PC-3 (cell line): ENCODE results near the gene AADAC.

Experiments used
- CTCF ChIP-seq: fragments of 300-600 bp; sonication (generic); conservative IDR thresholded peaks from 2 replicates; pipeline ENCODE4 v1.5.1; 2017; ENCODE audit warnings: antibody characterized with exemption, low read depth, mild to moderate bottlenecking, low read length
- EZH2 ChIP-seq: fragments of 300-600 bp; sonication (generic); IDR thresholded peaks from one replicate; pipeline ENCODE4 v1.6.1; 2017; ENCODE audit warnings: antibody characterized with exemption, mild to moderate bottlenecking, low read length; ENCODE audit not compliant: unreplicated experiment

DNA sequence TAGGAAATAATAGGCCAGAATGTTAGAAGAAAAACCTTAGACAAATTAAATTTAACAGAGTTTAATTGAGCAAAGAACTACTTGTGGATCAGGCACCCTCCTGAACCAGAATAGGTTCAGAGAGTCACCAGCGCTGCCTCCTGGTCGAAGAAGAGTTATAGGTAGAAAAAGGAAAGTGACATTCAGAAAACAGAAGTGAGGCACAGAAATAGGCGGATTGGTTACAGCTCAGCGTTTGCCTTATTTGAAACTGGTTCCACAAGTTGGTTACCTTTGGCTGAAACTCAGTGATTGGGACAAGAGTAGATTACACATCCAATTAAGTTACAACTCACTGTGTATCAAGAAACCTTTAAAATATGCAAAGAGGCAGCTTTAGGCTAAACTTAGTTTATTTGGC is 4.4 kb downstream of the AADAC start:
- no peak; the same call in 1 of the 2 replicates for TF ChIP-seq CTCF
- TF ChIP-seq EZH2 = no peak
